KOPT-K1 (cell line): ENCODE measurements around the gene RBPJL.

Experiments used
- H3K27ac ChIP-seq: fragments of 200-600 bp; sonication (generic); 2 replicates; pipeline ENCODE4 v1.5.1; 2016; ENCODE audit warnings: antibody characterized with exemption, mild to moderate bottlenecking, low read depth, low read length; ENCODE audit not compliant: poor library complexity, severe bottlenecking
- H3K36me3 ChIP-seq: fragments of 200-600 bp; sonication (generic); 2 replicates; pipeline ENCODE4 v1.5.1; 2017; ENCODE audit warnings: antibody characterized with exemption, mild to moderate bottlenecking, low read length, moderate library complexity; ENCODE audit not compliant: insufficient read depth
- H3K9me3 ChIP-seq: fragments of 200-600 bp; sonication (generic); 2 replicates; pipeline ENCODE4 v1.5.1; 2017; ENCODE audit warnings: antibody characterized with exemption, low read length, mild to moderate bottlenecking; ENCODE audit not compliant: insufficient read depth, poor library complexity, severe bottlenecking

Gene RBPJL

GRCh38 chr20:45354423-45355208 is 48.0 kb downstream of the RBPJL start:
- H3K36me3 ChIP-seq: no peaks in the 10 kb centered on the region
- no peaks in the 10 kb centered on the region for H3K9me3 ChIP-seq
- no peak overlapping the region for H3K27ac ChIP-seq

DNA sequence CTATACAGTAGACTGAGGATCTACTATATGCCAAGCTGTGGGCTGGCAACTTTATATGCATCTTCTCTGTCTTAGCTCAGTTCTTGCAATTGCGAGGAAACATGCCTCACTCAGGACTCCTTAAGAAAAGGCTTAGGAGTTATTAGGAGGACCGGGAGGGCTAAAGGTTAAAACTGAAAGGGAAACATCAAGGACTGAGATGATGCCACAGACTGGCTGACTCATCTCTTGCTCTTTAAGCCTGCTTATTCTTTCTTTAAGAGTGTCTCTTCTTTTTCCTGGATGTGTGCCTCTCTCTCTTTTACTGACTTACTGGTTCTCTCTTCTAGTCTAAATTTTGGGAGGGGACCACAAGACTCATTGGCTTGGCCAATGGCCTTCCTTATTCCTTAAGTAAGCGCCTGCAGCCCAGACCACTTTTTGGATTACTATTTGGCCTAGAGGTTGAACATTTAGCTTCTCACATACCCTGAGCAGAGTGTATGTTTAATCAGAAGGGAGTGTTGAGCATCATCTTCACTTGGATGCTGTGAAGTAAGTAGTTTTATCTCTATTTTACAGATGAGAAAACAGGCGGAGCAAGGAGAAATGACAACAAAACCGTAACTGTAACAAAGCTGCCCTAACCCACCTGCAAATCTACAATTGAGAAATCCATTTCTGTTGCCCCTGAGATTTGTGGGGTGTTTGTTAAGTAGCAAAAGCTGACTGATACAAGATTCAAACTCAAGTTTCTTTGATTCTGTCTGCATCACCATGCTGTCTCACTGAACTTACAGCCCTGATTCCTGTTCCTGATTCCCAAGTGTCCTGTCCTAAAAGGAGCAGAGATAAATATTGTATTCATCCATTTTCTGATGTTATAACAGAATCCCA is 48.8 kb downstream of the RBPJL start:
- Histone ChIP-seq H3K36me3 (no peaks in the 10 kb centered on the region), H3K27ac (no peak overlapping the region), H3K9me3 (no peaks in the 10 kb centered on the region)

GRCh38 chr20:45358282-45359068 is 51.8 kb downstream of the RBPJL start:
- Histone ChIP-seq H3K27ac (no peak overlapping the region), H3K9me3 (no peaks in the 10 kb centered on the region), H3K36me3 (no peaks in the 10 kb centered on the region)

- Histone ChIP-seq H3K9me3 (no peaks in the 10 kb centered on the region), H3K36me3 (no peaks in the 10 kb centered on the region), H3K27ac (no peak overlapping the region)
Measured at GRCh38 chr20:45359069-45359405, 52.4 kb downstream of the RBPJL start.

GRCh38 chr20:45359406-45360148 is 52.9 kb downstream of the RBPJL start:
- Histone ChIP-seq H3K36me3 (no peaks in the 10 kb centered on the region), H3K27ac (no peak overlapping the region), H3K9me3 (no peaks in the 10 kb centered on the region)

GRCh38 chr20:45361793-45362192 is 55.2 kb downstream of the RBPJL start:
- Histone ChIP-seq H3K9me3 (no peaks in the 10 kb centered on the region), H3K27ac (no peak overlapping the region), H3K36me3 (peaks cover 16% of the 10 kb centered on the region)

DNA sequence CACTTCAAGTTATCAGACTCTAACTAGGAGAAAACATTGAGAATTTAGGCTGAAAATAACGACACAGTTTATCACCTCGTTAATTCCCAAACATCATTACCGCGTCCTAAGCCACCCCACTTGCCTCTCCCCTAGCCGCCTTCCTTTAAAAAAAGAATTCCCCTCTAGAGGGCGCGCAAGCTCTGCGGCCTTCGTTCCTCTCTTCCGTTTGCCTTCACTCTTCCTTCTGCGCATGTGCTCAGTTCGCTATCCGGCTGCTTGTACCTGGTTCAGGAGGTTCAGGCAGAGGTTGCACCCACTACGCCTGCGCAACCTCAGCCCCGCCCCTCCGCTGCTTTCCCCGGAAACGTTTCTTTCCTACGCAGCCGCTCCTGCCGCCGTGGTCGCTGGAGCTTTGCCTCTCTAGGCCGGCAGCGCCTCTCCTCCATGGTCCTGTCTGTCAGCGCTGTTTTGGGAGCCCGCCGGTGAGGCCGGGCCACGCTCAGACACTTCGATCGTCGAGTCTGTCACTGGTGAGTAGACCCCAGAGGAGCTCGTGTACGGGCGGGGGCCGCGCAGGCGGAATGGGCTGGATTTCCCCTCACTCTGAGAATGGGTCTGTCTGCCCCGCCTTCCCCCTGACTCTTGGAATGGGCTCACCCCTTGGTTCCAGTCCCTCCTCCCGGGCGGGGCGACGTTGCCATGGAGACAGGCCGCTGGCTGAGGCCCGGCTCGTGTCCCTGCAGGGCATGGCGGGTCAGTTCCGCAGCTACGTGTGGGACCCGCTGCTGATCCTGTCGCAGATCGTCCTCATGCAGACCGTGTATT is 56.4 kb downstream of the RBPJL start, which contains the start of gene SYS1:
TSS of gene SYS1 (plus strand) at position 353 of the 807 bp plus-strand sequence. CDS start at position 729, 376 bp downstream.
- no peaks in the 10 kb centered on the region for H3K9me3 ChIP-seq
- H3K27ac ChIP-seq: peak within 1 kb of the TSS; percentile 88
- H3K36me3 ChIP-seq: peaks cover 28% of the 10 kb centered on the region

- H3K27ac ChIP-seq: peak overlapping the region; percentile 88
- peaks cover 36% of the 10 kb centered on the region for H3K36me3 ChIP-seq
- no peaks in the 10 kb centered on the region for H3K9me3 ChIP-seq
Measured at GRCh38 chr20:45363611-45364492, 57.2 kb downstream of the RBPJL start.

GRCh38 chr20:45365444-45365970 is 58.9 kb downstream of the RBPJL start:
- Histone ChIP-seq H3K27ac (no peak overlapping the region), H3K36me3 (peaks cover 36% of the 10 kb centered on the region), H3K9me3 (no peaks in the 10 kb centered on the region)

GRCh38 chr20:45366192-45366591 is 59.6 kb downstream of the RBPJL start:
- Histone ChIP-seq H3K9me3 (no peaks in the 10 kb centered on the region), H3K36me3 (peaks cover 36% of the 10 kb centered on the region), H3K27ac (no peak overlapping the region)

- Histone ChIP-seq H3K36me3 (peaks cover 36% of the 10 kb centered on the region), H3K9me3 (no peaks in the 10 kb centered on the region), H3K27ac (no peak overlapping the region)
Measured at GRCh38 chr20:45366631-45367030, 60.0 kb downstream of the RBPJL start.

- peaks cover 36% of the 10 kb centered on the region for H3K36me3 ChIP-seq
- H3K9me3 ChIP-seq: no peaks in the 10 kb centered on the region
- H3K27ac ChIP-seq: no peak overlapping the region
Measured at GRCh38 chr20:45367126-45367525, 60.5 kb downstream of the RBPJL start.
